Right hindlimb (tissue), 1 donor: ENCODE results near the gene NLRP4.
"Not testable (repeated sequence)": the region's sequence is repeated elsewhere in the genome, so short reads cannot be mapped to it uniquely, and the experiment has no call there.

ENCODE experiments used
- DNase-seq: peaks from one replicate; pipeline ENCODE4 v3.0.0-alpha.2; 2018

The NLRP4 gene

GRCh38 chr19:55901369-55902079, 65.2 kb downstream of the NLRP4 start:
- no peak for DNase-seq

GRCh38 chr19:55902080-55902751, 65.9 kb downstream of the NLRP4 start:
- no peak for DNase-seq

GRCh38 chr19:55907286-55907685, 70.9 kb downstream of the NLRP4 start:
- no peak for DNase-seq

GRCh38 chr19:55907746-55908145, 71.4 kb downstream of the NLRP4 start:
- no peak for DNase-seq

GRCh38 chr19:55909801-55910200, 73.5 kb downstream of the NLRP4 start:
- DNase-seq = no peak

GRCh38 chr19:55912916-55913315, 76.6 kb downstream of the NLRP4 start:
- no peak for DNase-seq

- no peak for DNase-seq
These were observed 77.4 kb downstream of the NLRP4 start for GRCh38 chr19:55913643-55914268.

GRCh38 chr19:55923556-55923955, 87.2 kb downstream of the NLRP4 start:
- no peak for DNase-seq

GRCh38 chr19:55927991-55928390, 91.7 kb downstream of the NLRP4 start:
- DNase-seq = no peak

- DNase-seq = not testable (repeated sequence)
These were observed 92.9 kb downstream of the NLRP4 start for GRCh38 chr19:55929258-55929657.

- no peak for DNase-seq
These were observed 94.7 kb downstream of the NLRP4 start for GRCh38 chr19:55930996-55931515.
